H9 (cell line): ENCODE results near the gene PPP1R14B. TPM values are rescaled to one million over a fixed set of nuclear protein-coding genes. Genes with fewer than 3 reads are reported as not detected.
A peak's percentile ranks its signal among the peaks of the same experiment; 100 is the strongest.

ENCODE experiments used
- DNase-seq: peaks from one replicate; pipeline ENCODE4 v3.0.0-alpha.2; 2017
- H2AFZ ChIP-seq: one replicate; pipeline ENCODE4 v1.6.1; 2013; ENCODE audit warnings: mild to moderate bottlenecking, low read length, control low read depth, moderate library complexity
- H2AK5ac ChIP-seq: 2 replicates; pipeline ENCODE4 v1.6.1; 2013; ENCODE audit warnings: low read length, control low read depth, mixed read lengths; ENCODE audit not compliant: insufficient read length
- H2BK120ac ChIP-seq: one replicate; pipeline ENCODE4 v1.6.1; 2013; ENCODE audit warnings: low read depth, mild to moderate bottlenecking, low read length, control low read depth, inconsistent platforms; ENCODE audit not compliant: poor library complexity, severe bottlenecking
- H2BK12ac ChIP-seq: 2 replicates; pipeline ENCODE4 v1.6.1; 2013; ENCODE audit warnings: low read length, control low read depth, mixed read lengths, low read depth; ENCODE audit not compliant: insufficient read length
- H2BK15ac ChIP-seq: 2 replicates; pipeline ENCODE4 v1.6.1; 2013; ENCODE audit warnings: low read depth, low read length, control low read depth
- H2BK20ac ChIP-seq: one replicate; pipeline ENCODE4 v1.6.1; 2013; ENCODE audit warnings: low read depth, mild to moderate bottlenecking, low read length, control low read depth, inconsistent platforms; ENCODE audit not compliant: poor library complexity, severe bottlenecking
- H2BK5ac ChIP-seq: 2 replicates; pipeline ENCODE4 v1.6.1; 2013; ENCODE audit warnings: low read length, control low read depth, mixed read lengths; ENCODE audit not compliant: insufficient read length
- H3K14ac ChIP-seq: 2 replicates; pipeline ENCODE4 v1.6.1; 2013; ENCODE audit warnings: low read length, control low read depth; ENCODE audit not compliant: insufficient read depth
- H3K18ac ChIP-seq: 2 replicates; pipeline ENCODE4 v1.6.1; 2013; ENCODE audit warnings: low read depth, mild to moderate bottlenecking, mixed read lengths, low read length, control low read depth; ENCODE audit not compliant: insufficient read length
- H3K23ac ChIP-seq: 2 replicates; pipeline ENCODE4 v1.6.1; 2013; ENCODE audit warnings: low read length, control low read depth, mixed read lengths, low read depth; ENCODE audit not compliant: insufficient read length
- H3K23me2 ChIP-seq: 2 replicates; pipeline ENCODE4 v1.6.1; 2013; ENCODE audit warnings: low read depth, mild to moderate bottlenecking, mixed read lengths, low read length, control low read depth; ENCODE audit not compliant: insufficient read length, poor library complexity, severe bottlenecking
- H3K27ac ChIP-seq: 2 replicates; pipeline ENCODE4 v1.5.1; 2013; ENCODE audit warnings: low read length, control low read depth, mixed read lengths, low read depth; ENCODE audit not compliant: insufficient read length
- H3K27me3 ChIP-seq: 2 replicates; pipeline ENCODE4 v1.6.1; 2013; ENCODE audit warnings: low read length, control low read depth, inconsistent platforms; ENCODE audit not compliant: insufficient read depth
- H3K4ac ChIP-seq: 2 replicates; pipeline ENCODE4 v1.6.1; 2013; ENCODE audit warnings: low read depth, mild to moderate bottlenecking, control low read depth, inconsistent platforms, low read length, moderate library complexity
- H3K4me1 ChIP-seq: 2 replicates; pipeline ENCODE4 v1.6.1; 2013; ENCODE audit warnings: low read length, control low read depth, inconsistent platforms; ENCODE audit not compliant: insufficient read depth
- H3K4me2 ChIP-seq: 2 replicates; pipeline ENCODE4 v1.6.1; 2013; ENCODE audit warnings: low read length, control low read depth, mixed read lengths; ENCODE audit not compliant: insufficient read length, insufficient read depth
- H3K56ac ChIP-seq: 2 replicates; pipeline ENCODE4 v1.6.1; 2013; ENCODE audit warnings: low read depth, mild to moderate bottlenecking, mixed read lengths, low read length, control low read depth; ENCODE audit not compliant: insufficient read length
- H3K79me1 ChIP-seq: 2 replicates; pipeline ENCODE4 v1.6.1; 2013; ENCODE audit warnings: low read depth, mild to moderate bottlenecking, moderate library complexity, low read length, control low read depth, inconsistent platforms; ENCODE audit not compliant: insufficient read depth, poor library complexity, severe bottlenecking
- H3K79me2 ChIP-seq: 2 replicates; pipeline ENCODE4 v1.6.1; 2013; ENCODE audit warnings: low read length, control low read depth, inconsistent platforms; ENCODE audit not compliant: insufficient read depth
- H3K9ac ChIP-seq: 2 replicates; pipeline ENCODE4 v1.6.1; 2013; ENCODE audit warnings: low read length, control low read depth, mixed read lengths; ENCODE audit not compliant: insufficient read length; ENCODE audit errors: extremely low read depth
- H3K9me3 ChIP-seq: one replicate; pipeline ENCODE4 v1.6.1; 2013; ENCODE audit warnings: low read depth, low read length, inconsistent platforms; ENCODE audit not compliant: control insufficient read depth
- H3T11ph ChIP-seq: one replicate; pipeline ENCODE4 v1.6.1; 2013; ENCODE audit warnings: mild to moderate bottlenecking, low read length, control low read depth, inconsistent platforms
- H4K20me1 ChIP-seq: one replicate; pipeline ENCODE4 v1.6.1; 2013; ENCODE audit not compliant: control insufficient read depth, insufficient read length, insufficient read depth
- H4K5ac ChIP-seq: 2 replicates; pipeline ENCODE4 v1.6.1; 2013; ENCODE audit warnings: low read depth, mild to moderate bottlenecking, mixed read lengths, low read length, control low read depth; ENCODE audit not compliant: insufficient read length
- H4K8ac ChIP-seq: replicated peaks from 2 replicates; pipeline ENCODE4 v1.6.1; 2013; ENCODE audit warnings: low read length, control low read depth, mixed read lengths, low read depth; ENCODE audit not compliant: insufficient read length
- H4K91ac ChIP-seq: 2 replicates; pipeline ENCODE4 v1.6.1; 2013; ENCODE audit warnings: low read depth, mild to moderate bottlenecking, moderate library complexity, mixed read lengths, low read length, control low read depth; ENCODE audit not compliant: insufficient read length
- H3K27ac Mint-ChIP-seq, 3 experiments: 2 replicates in 2 of 3; 3 replicates in 1 of 3; pipeline ENCODE4 v1.8.0; 2020 to 2021; ENCODE audit warnings: mixed read lengths in 3 of 3, mild to moderate bottlenecking in 1 of 3, moderate library complexity in 1 of 3
- H3K27me3 Mint-ChIP-seq: 2 replicates; pipeline ENCODE4 v1.8.0; 2021; ENCODE audit warnings: low read depth, mild to moderate bottlenecking, moderate library complexity, mixed read lengths
- H3K36me3 Mint-ChIP-seq, 3 experiments: 2 replicates in 2 of 3; 3 replicates in 1 of 3; pipeline ENCODE4 v1.8.0; 2020 to 2021; ENCODE audit warnings: low read depth in 3 of 3, mixed read lengths in 3 of 3; ENCODE audit not compliant: insufficient read depth in 1 of 3
- H3K4me1 Mint-ChIP-seq, 2 experiments: 2 replicates each; pipeline ENCODE4 v1.8.0; 2020; ENCODE audit warnings: mixed read lengths in 2 of 2
- H3K4me3 Mint-ChIP-seq, 2 experiments: 2 replicates in 1 of 2; 3 replicates in 1 of 2; pipeline ENCODE4 v1.8.0; 2020 to 2021; ENCODE audit warnings: mild to moderate bottlenecking in 2 of 2, mixed read lengths in 2 of 2, moderate library complexity in 1 of 2
- H3K9me3 Mint-ChIP-seq, 2 experiments: 2 replicates in 1 of 2; 3 replicates in 1 of 2; pipeline ENCODE4 v1.8.0; 2020; ENCODE audit warnings: mild to moderate bottlenecking in 2 of 2, mixed read lengths in 2 of 2, moderate library complexity in 1 of 2
- whole genome bisulfite sequencing: extraction: QIAGEN DNeasy Blood & Tissue Kit; methylation state at CpG from one replicate; pipeline ENCODE4 v1.1.7; 2013; ENCODE audit warnings: missing lambda C conversion rate, low lambda C conversion rate, mixed read lengths; ENCODE audit not compliant: insufficient read length; ENCODE audit errors: extremely low coverage; 5-methylcytosine and 5-hydroxymethylcytosine counted together
- total RNA-seq: library from RNA; stranded (reverse); gene quantifications from 2 replicates; pipeline ENCODE4 v1.2.1, GENCODE V29; 2021
- TF ChIP-seq, protein P1 (sequence below): fragments of 200-600 bp; sonication (generic); conservative IDR thresholded peaks from 3 replicates; pipeline ENCODE4 v1.8.0; 2021; ENCODE audit warnings: antibody characterized with exemption, mild to moderate bottlenecking

PPP1R14B gene
- total RNA-seq, 1 experiment from 2014 or later: 358 TPM

DNA sequence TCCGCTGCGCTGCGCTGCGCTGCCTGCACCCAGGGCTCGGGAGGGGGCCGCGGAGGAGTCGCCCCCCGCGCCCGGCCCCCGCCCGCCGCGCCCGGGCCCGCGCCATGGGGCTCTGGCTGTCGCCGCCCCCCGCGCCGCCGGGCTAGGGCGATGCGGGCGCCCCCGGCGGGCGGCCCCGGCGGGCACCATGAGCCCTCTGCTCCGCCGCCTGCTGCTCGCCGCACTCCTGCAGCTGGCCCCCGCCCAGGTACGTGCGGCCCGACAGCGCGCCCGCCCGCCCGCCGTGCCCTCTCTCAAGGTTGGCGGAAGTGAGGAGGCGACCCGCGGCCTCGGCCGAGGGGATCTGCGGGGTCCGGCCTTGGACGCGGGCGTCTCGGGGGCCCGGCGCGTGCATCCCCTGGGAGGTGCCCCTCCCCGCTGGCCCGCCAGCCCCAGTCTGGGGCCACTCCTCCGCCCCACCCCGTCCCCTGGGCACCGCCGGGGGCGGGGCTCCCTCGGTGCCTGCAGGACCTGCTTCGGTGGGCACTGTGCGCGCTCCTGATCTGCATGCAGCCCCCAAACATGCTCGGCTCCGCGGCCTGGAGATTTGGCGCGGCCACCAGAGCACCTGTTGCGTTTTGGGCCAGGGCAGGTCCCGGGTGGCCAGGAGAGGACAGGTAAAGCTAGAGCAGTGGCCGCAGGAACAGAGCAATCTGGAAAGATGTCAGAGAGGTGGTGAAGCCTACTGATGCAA is 11.9 kb downstream of the PPP1R14B start:
- no peak overlapping the region for H3K9ac ChIP-seq
- no peak overlapping the region for H4K8ac ChIP-seq
- H4K91ac ChIP-seq: no peak overlapping the region
- no peak overlapping the region for H3K23ac ChIP-seq
- no peak overlapping the region for H2AK5ac ChIP-seq
- H3K4me3 Mint-ChIP-seq: peak overlapping the region; percentile 81 to 85
- no peak overlapping the region for H3K56ac ChIP-seq
- no peak overlapping the region for H2BK15ac ChIP-seq
- no peak overlapping the region for H3K18ac ChIP-seq
- peaks cover 4 to 26% (median 13%) of the 10 kb centered on the region in 3 experiments; a peak in 6 of 7 replicates for H3K36me3 Mint-ChIP-seq
- no peaks in the 10 kb centered on the region for H4K20me1 ChIP-seq
- peak overlapping the region; percentile 42 for H3K4me2 ChIP-seq
- H3K4me1 Mint-ChIP-seq: peaks cover 16 to 24% of the 10 kb centered on the region in 2 experiments
- no peaks in the 10 kb centered on the region for H3K79me2 ChIP-seq
- no peak for DNase-seq
- H4K5ac ChIP-seq: no peak overlapping the region
- no CpG with 5 or more reads among the region's 80 CpGs for WGBS
- H3K23me2 ChIP-seq: peaks cover 21% of the 10 kb centered on the region
- no peak overlapping the region for H3T11ph ChIP-seq
- no peak overlapping the region for H3K27ac ChIP-seq
- no peaks in the 10 kb centered on the region for H3K9me3 ChIP-seq
- no peak overlapping the region for H2AFZ ChIP-seq
- no peaks in the 10 kb centered on the region; the same call in 1 of the 2 replicates for H3K27me3 ChIP-seq
- no peaks in the 10 kb centered on the region for H3K79me1 ChIP-seq
- no peaks in the 10 kb centered on the region for H3K4me1 ChIP-seq
- H2BK12ac ChIP-seq: no peak overlapping the region
- peaks cover 20% of the 10 kb centered on the region for H3K27me3 Mint-ChIP-seq
- TF ChIP-seq, protein P1, sequence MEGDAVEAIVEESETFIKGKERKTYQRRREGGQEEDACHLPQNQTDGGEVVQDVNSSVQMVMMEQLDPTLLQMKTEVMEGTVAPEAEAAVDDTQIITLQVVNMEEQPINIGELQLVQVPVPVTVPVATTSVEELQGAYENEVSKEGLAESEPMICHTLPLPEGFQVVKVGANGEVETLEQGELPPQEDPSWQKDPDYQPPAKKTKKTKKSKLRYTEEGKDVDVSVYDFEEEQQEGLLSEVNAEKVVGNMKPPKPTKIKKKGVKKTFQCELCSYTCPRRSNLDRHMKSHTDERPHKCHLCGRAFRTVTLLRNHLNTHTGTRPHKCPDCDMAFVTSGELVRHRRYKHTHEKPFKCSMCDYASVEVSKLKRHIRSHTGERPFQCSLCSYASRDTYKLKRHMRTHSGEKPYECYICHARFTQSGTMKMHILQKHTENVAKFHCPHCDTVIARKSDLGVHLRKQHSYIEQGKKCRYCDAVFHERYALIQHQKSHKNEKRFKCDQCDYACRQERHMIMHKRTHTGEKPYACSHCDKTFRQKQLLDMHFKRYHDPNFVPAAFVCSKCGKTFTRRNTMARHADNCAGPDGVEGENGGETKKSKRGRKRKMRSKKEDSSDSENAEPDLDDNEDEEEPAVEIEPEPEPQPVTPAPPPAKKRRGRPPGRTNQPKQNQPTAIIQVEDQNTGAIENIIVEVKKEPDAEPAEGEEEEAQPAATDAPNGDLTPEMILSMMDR: no peak
- no peak overlapping the region for H2BK120ac ChIP-seq
- no peak overlapping the region for H3K14ac ChIP-seq
- H3K9me3 Mint-ChIP-seq: no peaks in the 10 kb centered on the region
- no peak overlapping the region for H2BK20ac ChIP-seq
- peak overlapping the region in 1 of 3 experiments; percentile 82; a peak in 1 of 7 replicates for H3K27ac Mint-ChIP-seq
- H2BK5ac ChIP-seq: no peak overlapping the region
- no peak overlapping the region for H3K4ac ChIP-seq
